Erythroblast (primary cell): ENCODE data around the gene MICAL2.

Experiments
- GATA1 ChIP-seq: IDR thresholded peaks from 2 replicates; pipeline ENCODE4 v1.6.1; 2011; ENCODE audit warnings: low read depth, mild to moderate bottlenecking, control low read depth, low read length, moderate library complexity
- POLR2A ChIP-seq: IDR thresholded peaks from 2 replicates; pipeline ENCODE4 v1.6.1; 2011; ENCODE audit warnings: mild to moderate bottlenecking, low read length

- TF ChIP-seq POLR2A: no peak
- no peak for TF ChIP-seq GATA1
Measured at GRCh38 chr11:12243911-12244550, 133.6 kb downstream of the MICAL2 start.
